ENCODE results near the gene SYT15.
"Not testable (repeated sequence)": the region's sequence is repeated elsewhere in the genome, so short reads cannot be mapped to it uniquely, and the experiment has no call there.

The SYT15 gene

GRCh38 chr10:46556515-46557318 lies 22.2 kb upstream of the SYT15 start, which contains the start of gene GPRIN2:
Gene GPRIN2, minus strand, starts transcription at chr10:46556658. Its CDS starts 5,922 bp downstream, at chr10:46550736.
- no peak for DNase-seq (ENCODE audit: low read depth in 2 of 2, low spot score in 1 of 2)

- DNase-seq (ENCODE audit: low read depth in 2 of 2, low spot score in 1 of 2): no peak
Observed at GRCh38 chr10:46557319-46558121, 21.4 kb upstream of the SYT15 start.

- DNase-seq (ENCODE audit: low read depth in 2 of 2, low spot score in 1 of 2): no peak
Observed at GRCh38 chr10:46558122-46558391, 20.9 kb upstream of the SYT15 start.

GRCh38 chr10:46558392-46559185 lies 20.3 kb upstream of the SYT15 start:
- DNase-seq (ENCODE audit: low read depth in 2 of 2, low spot score in 1 of 2): no peak

- DNase-seq (ENCODE audit: low read depth in 2 of 2, low spot score in 1 of 2): no peak
Observed at GRCh38 chr10:46559231-46559671, 19.7 kb upstream of the SYT15 start.

GRCh38 chr10:46560381-46560780 lies 18.5 kb upstream of the SYT15 start:
- no peak for DNase-seq (ENCODE audit: low read depth in 2 of 2, low spot score in 1 of 2)

- no peak for DNase-seq (ENCODE audit: low read depth in 2 of 2, low spot score in 1 of 2)
Observed at GRCh38 chr10:46560952-46561351, 18.0 kb upstream of the SYT15 start.

GRCh38 chr10:46565591-46566332 lies 13.2 kb upstream of the SYT15 start:
- DNase-seq (ENCODE audit: low read depth in 2 of 2, low spot score in 1 of 2): not testable (repeated sequence)

GRCh38 chr10:46567151-46567550 lies 11.8 kb upstream of the SYT15 start:
- not testable (repeated sequence) for DNase-seq (ENCODE audit: low read depth in 2 of 2, low spot score in 1 of 2)

GRCh38 chr10:46570655-46571054 lies 8.3 kb upstream of the SYT15 start:
- not testable (repeated sequence) for DNase-seq (ENCODE audit: low read depth in 2 of 2, low spot score in 1 of 2)

- not testable (repeated sequence) for DNase-seq (ENCODE audit: low read depth in 2 of 2, low spot score in 1 of 2)
Observed at GRCh38 chr10:46572765-46573164, 6.2 kb upstream of the SYT15 start.

GRCh38 chr10:46573314-46573713 lies 5.6 kb upstream of the SYT15 start:
- DNase-seq (ENCODE audit: low read depth in 2 of 2, low spot score in 1 of 2): not testable (repeated sequence)

- not testable (repeated sequence) for DNase-seq (ENCODE audit: low read depth in 2 of 2, low spot score in 1 of 2)
Observed at GRCh38 chr10:46573884-46574283, 5.0 kb upstream of the SYT15 start.

GRCh38 chr10:46577624-46578473 lies 1.1 kb upstream of the SYT15 start:
- DNase-seq (ENCODE audit: low read depth in 2 of 2, low spot score in 1 of 2): not testable (repeated sequence)

- not testable (repeated sequence) for DNase-seq (ENCODE audit: low read depth in 2 of 2, low spot score in 1 of 2)
Observed at GRCh38 chr10:46579378-46579777, 450 bp downstream of the SYT15 start.

GRCh38 chr10:46581997-46582396 lies 3.1 kb downstream of the SYT15 start:
- DNase-seq (ENCODE audit: low read depth in 2 of 2, low spot score in 1 of 2): not testable (repeated sequence)

GRCh38 chr10:46582568-46582967 lies 3.6 kb downstream of the SYT15 start:
- DNase-seq (ENCODE audit: low read depth in 2 of 2, low spot score in 1 of 2): not testable (repeated sequence)

- DNase-seq (ENCODE audit: low read depth in 2 of 2, low spot score in 1 of 2): not testable (repeated sequence)
Observed at GRCh38 chr10:46584196-46584595, 5.3 kb downstream of the SYT15 start.

- not testable (repeated sequence) for DNase-seq (ENCODE audit: low read depth in 2 of 2, low spot score in 1 of 2)
Observed at GRCh38 chr10:46585246-46585645, 6.3 kb downstream of the SYT15 start.

- DNase-seq (ENCODE audit: low read depth in 2 of 2, low spot score in 1 of 2): not testable (repeated sequence)
Observed at GRCh38 chr10:46587546-46587945, 8.6 kb downstream of the SYT15 start.

Data from stimulated activated CD8-positive, alpha-beta memory T cell treated with anti-CD3 and anti-CD28 coated beads, Interleukin-4, amount 100 ng/mL, for 1 hour (primary cell).